Endothelial cell of umbilical vein (primary cell): ENCODE measurements around the gene CARMIL1. TPM values are rescaled to one million over a fixed set of nuclear protein-coding genes. Genes with fewer than 3 reads are reported as not detected.

Experiments
- BruUV-seq: library from RNA; stranded (reverse); fragments of 400-500 nt; replicated peaks from 2 replicates; lab custom pipeline; 2021; lab: Mats Ljungman, UMichigan
- CTCF ChIA-PET: fragments of 300-600, 350-600 bp; sonication (Branson Sonifier 250); formaldehyde crosslinking; loops from one replicate; lab custom pipeline; 2021; ENCODE audit warnings: antibody characterized with exemption, inconsistent platforms; lab: Charles Lee
- POLR2A ChIA-PET: fragments of 300-600, 350-600 bp; sonication (Branson Sonifier 250); formaldehyde crosslinking; loops from one replicate; lab custom pipeline; 2021; ENCODE audit warnings: antibody characterized with exemption, inconsistent platforms; lab: Charles Lee
- DNase-seq: peaks from one replicate; pipeline ENCODE4 v3.0.0-alpha.2; 2011; ENCODE audit warnings: low read depth, low spot score
- FAIRE-seq: peaks from 2 replicates; lab custom pipeline; 2011; peaks lifted over from hg19 to GRCh38; lab: Jason Lieb, UNC
- H2AFZ ChIP-seq: 2 replicates; pipeline ENCODE4 v1.6.0; 2012; ENCODE audit warnings: low read depth, low read length, control low read depth, inconsistent platforms
- H3K27ac ChIP-seq: 2 replicates; pipeline ENCODE4 v1.5.1; 2011; ENCODE audit warnings: low read depth, mild to moderate bottlenecking, control low read depth, low read length, moderate library complexity; ENCODE audit not compliant: insufficient read depth
- H3K27me3 ChIP-seq, 2 experiments: 2 replicates each; pipeline versions ENCODE4 v1.6.0 to v1.6.1; 2011; ENCODE audit warnings: low read length in 2 of 2, mixed read lengths in 1 of 2; ENCODE audit not compliant: control insufficient read depth in 2 of 2, insufficient read depth in 2 of 2
- H3K36me3 ChIP-seq, 2 experiments: 2 replicates in 1 of 2; 3 replicates in 1 of 2; pipeline ENCODE4 v1.5.1; 2011; ENCODE audit warnings: low read length in 2 of 2, mild to moderate bottlenecking in 1 of 2, moderate library complexity in 1 of 2; ENCODE audit not compliant: control insufficient read depth in 2 of 2, insufficient read depth in 2 of 2; ENCODE audit errors: extremely low read depth in 1 of 2
- H3K4me1 ChIP-seq: 3 replicates; pipeline ENCODE4 v1.5.1; 2011; ENCODE audit warnings: mild to moderate bottlenecking, low read length; ENCODE audit not compliant: control insufficient read depth, insufficient read depth; ENCODE audit errors: extremely low read depth
- H3K4me2 ChIP-seq: 2 replicates; pipeline ENCODE4 v1.6.1; 2011; ENCODE audit warnings: low read length, control low read depth, mixed read lengths; ENCODE audit not compliant: insufficient read depth
- H3K4me3 ChIP-seq, 3 experiments: fragments of 200-600 bp in 1 of 3; sonication (generic), shearing (Covaris generic) in 1 of 3; replicated peaks in 1 of 3; 2 replicates each; pipeline ENCODE4 v1.5.1; 2011 to 2016; ENCODE audit warnings: control low read depth in 3 of 3, low read length in 3 of 3, mild to moderate bottlenecking in 2 of 3, inconsistent platforms in 1 of 3, low read depth in 1 of 3, moderate library complexity in 1 of 3; ENCODE audit not compliant: insufficient read depth in 1 of 3
- H3K79me2 ChIP-seq: 2 replicates; pipeline ENCODE4 v1.6.0; 2012; ENCODE audit warnings: low read length, inconsistent platforms; ENCODE audit not compliant: control insufficient read depth, insufficient read depth
- H3K9ac ChIP-seq: replicated peaks from 2 replicates; pipeline ENCODE3; 2011; ENCODE audit warnings: low read length, control low read depth; ENCODE audit not compliant: insufficient read depth; ENCODE audit errors: extremely low read depth
- H3K9me1 ChIP-seq: replicated peaks from 3 replicates; pipeline ENCODE4 v1.6.0; 2011; ENCODE audit warnings: mild to moderate bottlenecking, low read length; ENCODE audit not compliant: control insufficient read depth, insufficient read depth; ENCODE audit errors: extremely low read depth
- H3K9me3 ChIP-seq: replicated peaks from 2 replicates; pipeline ENCODE4 v1.5.1; 2012; ENCODE audit warnings: low read length, inconsistent platforms; ENCODE audit not compliant: control insufficient read depth, insufficient read depth
- H4K20me1 ChIP-seq: replicated peaks from 2 replicates; pipeline ENCODE3; 2011; ENCODE audit warnings: mild to moderate bottlenecking, low read length; ENCODE audit not compliant: control insufficient read depth, insufficient read depth; ENCODE audit errors: extremely low read depth
- CTCF ChIP-seq, 2 donors: IDR thresholded peaks; 1 replicate in 1 of 2; 2 replicates in 1 of 2; pipeline ENCODE4 v1.5.1; 2011; ENCODE audit warnings: low read length in 2 of 2, mild to moderate bottlenecking in 2 of 2, moderate library complexity in 2 of 2, control low read depth in 1 of 2, inconsistent platforms in 1 of 2, low read depth in 1 of 2; ENCODE audit not compliant: insufficient read depth in 1 of 2; ENCODE audit errors: extremely low read depth in 1 of 2
- FOS ChIP-seq: IDR thresholded peaks from 2 replicates; pipeline ENCODE4 v1.6.1; 2011; ENCODE audit warnings: mild to moderate bottlenecking, low read length, moderate library complexity, borderline replicate concordance; ENCODE audit not compliant: insufficient read depth
- GATA2 ChIP-seq: IDR thresholded peaks from 2 replicates; pipeline ENCODE4 v1.7.0; 2011; ENCODE audit warnings: low read depth, mild to moderate bottlenecking, moderate library complexity, mixed read lengths, low read length; ENCODE audit not compliant: insufficient read length, insufficient read depth
- MAX ChIP-seq: IDR thresholded peaks from 2 replicates; pipeline ENCODE4 v1.6.1; 2011; ENCODE audit not compliant: insufficient read depth, insufficient read length
- POLR2A ChIP-seq: IDR thresholded peaks from 2 replicates; pipeline ENCODE4 v1.6.1; 2012; ENCODE audit warnings: low read depth, mild to moderate bottlenecking, control low read depth, low read length
- dilution Hi-C: fragments of 300-500 bp; cut with MboI; formaldehyde crosslinking; loops from one replicate; pipeline ENCODE4 v1.15.0; 2019; ENCODE audit warnings: low sequenced_read_pairs; ENCODE audit not compliant: extremely low pct_ligation_motif_present
- intact Hi-C: fragments of 100-400 bp; cut with micrococcal nuclease; formaldehyde crosslinking; loops from one replicate; pipeline ENCODE4 v1.10.0; 2022
- polyA plus RNA-seq, 4 experiments: library from polyadenylated mRNA; depleted of rRNA in 3 of 4; stranded (reverse) in 3 of 4; unstranded in 1 of 4; fragments of >200 nt; gene quantifications; 2 replicates each; pipeline versions ENCODE4 v1.2.1 to v1.2.3, GENCODE V29; 2011 to 2012; ENCODE audit warnings: missing spikeins in 1 of 4
- total RNA-seq: library from RNA; stranded (reverse); gene quantifications from 2 replicates; pipeline ENCODE4 v1.2.3, GENCODE V29; 2021

Gene CARMIL1
- total and polyA plus RNA-seq, 2 donors (not counting 3 experiments of a cell fraction or from before 2014, with no cell fraction given) = 1.3 to 8.7 TPM

GRCh38 chr6:25494469-25494868 is 215.3 kb downstream of the CARMIL1 start:
- BruUV-seq = no TSS peak
- FAIRE-seq = no peak
- Histone ChIP-seq H4K20me1 (no peaks in the 10 kb centered on the region), H3K9me3 (no peaks in the 10 kb centered on the region), H2AFZ (no peak overlapping the region), H3K9me1 (no peaks in the 10 kb centered on the region), H3K4me1 (no peaks in the 10 kb centered on the region), H3K4me3 (no peak overlapping the region), H3K4me2 (no peak overlapping the region), H3K79me2 (no peaks in the 10 kb centered on the region), H3K9ac (no peak overlapping the region), H3K36me3 (no peaks in the 10 kb centered on the region), H3K27me3 (no peaks in the 10 kb centered on the region), H3K27ac (no peak overlapping the region)
- no peak for TF ChIP-seq FOS
- TF ChIP-seq GATA2 = no peak
- TF ChIP-seq MAX = no peak
- no peak for TF ChIP-seq POLR2A
- TF ChIP-seq CTCF (IDR thresholded peaks at IDR 0.05; ENCODE audit: extremely low read depth in 1 of 2, insufficient read depth in 1 of 2, low read depth in 1 of 2, low read length in 2 of 2) = no peak
- POLR2A ChIA-PET = no interaction called here
- dilution Hi-C loops = no loop called here
- DNase-seq = no peak
- intact Hi-C loops = loop anchor here (5.0 kb wide), 1 partner anchor 637 kb away; no protein-coding TSS in a partner anchor
- CTCF ChIA-PET = interaction anchor here (0.8 to 1.4 kb wide), 5 partner anchors 10 to 271 kb away, joined by 3 to 4 read pairs (median 3); no protein-coding TSS in a partner anchor
